OCI-LY1 (cell line): ENCODE results near the gene RRP8.

ENCODE experiments used
- CTCF ChIP-seq: fragments of 200-600 bp; sonication (generic), shearing (Covaris generic); IDR thresholded peaks from 2 replicates; pipeline ENCODE4 v1.5.1; 2017; ENCODE audit warnings: mild to moderate bottlenecking, antibody characterized with exemption, low read length, moderate library complexity, mixed read lengths
- EZH2 ChIP-seq: fragments of 200-600 bp; sonication (generic), shearing (Covaris generic); IDR thresholded peaks from 2 replicates; pipeline ENCODE4 v1.8.0; 2017; ENCODE audit warnings: borderline replicate concordance, mixed run types, mild to moderate bottlenecking, antibody characterized with exemption, low read length, moderate library complexity, mixed read lengths

- TF ChIP-seq EZH2, result no peak
- no peak for TF ChIP-seq CTCF
These were observed 4.6 kb upstream of the RRP8 start for GRCh38 chr11:6608011-6608410.
